Sigmoid colon (tissue), 4 donors: ENCODE data around the gene CENPVL1.

Experiments
- CTCF ChIP-seq, 4 experiments: fragments of 450-650 bp in 3 of 4; fragments of 200-600 bp in 1 of 4; IDR thresholded peaks; one replicate each; pipeline ENCODE4 v1.5.1; 2016 to 2019; ENCODE audit warnings: antibody characterized with exemption in 4 of 4, mild to moderate bottlenecking in 3 of 4, moderate library complexity in 2 of 4
- POLR2A ChIP-seq, 2 donors: fragments of 450-650 bp; IDR thresholded peaks; one replicate each; pipeline ENCODE4 v1.6.1; 2016; ENCODE audit warnings: antibody characterized with exemption in 2 of 2, mild to moderate bottlenecking in 2 of 2, moderate library complexity in 2 of 2
- POLR2AphosphoS5 ChIP-seq, 4 donors: sonication (generic); formaldehyde crosslinking; IDR thresholded peaks; one replicate each; pipeline ENCODE4 v1.6.1; 2017; ENCODE audit warnings: antibody characterized with exemption in 4 of 4

- no peak for TF ChIP-seq POLR2A (IDR thresholded peaks at IDR 0.05)
- no peak for TF ChIP-seq CTCF (IDR thresholded peaks at IDR 0.05)
- TF ChIP-seq POLR2AphosphoS5 (IDR thresholded peaks at IDR 0.05), result no peak
Observed at GRCh38 chrX:51760657-51761056, 50.3 kb downstream of the CENPVL1 start.
